DND-41 (cell line): ENCODE data around the gene BORCS8.

Experiments
- ATAC-seq: fragments of 200-7000 bp; cut with Tn5 transposase; 3 replicates; pipeline ENCODE4 v1.9.1; 2021; ENCODE audit warnings: low read depth; ENCODE audit not compliant: insufficient read depth
- DNase-seq: peaks from one replicate; pipeline ENCODE4 v3.0.0-alpha.2; 2020
- H2AFZ ChIP-seq: 2 replicates; pipeline ENCODE4 v1.6.0; 2012; ENCODE audit warnings: low read depth, low read length
- H3K27ac ChIP-seq: 2 replicates; pipeline ENCODE4 v1.5.1; 2012; ENCODE audit warnings: low read length, inconsistent platforms
- H3K27me3 ChIP-seq: fragments of 200-600 bp; sonication (generic); 2 replicates; pipeline ENCODE4 v1.6.0; 2012; ENCODE audit warnings: low read length, mild to moderate bottlenecking, inconsistent platforms; ENCODE audit not compliant: insufficient read depth, poor library complexity
- H3K36me3 ChIP-seq: 2 replicates; pipeline ENCODE4 v1.5.1; 2012; ENCODE audit warnings: low read length, inconsistent platforms; ENCODE audit not compliant: insufficient read depth
- H3K4me1 ChIP-seq: 2 replicates; pipeline ENCODE4 v1.5.1; 2012; ENCODE audit warnings: mild to moderate bottlenecking, low read length; ENCODE audit not compliant: insufficient read depth
- H3K4me2 ChIP-seq: 2 replicates; pipeline ENCODE4 v1.6.0; 2012; ENCODE audit warnings: mild to moderate bottlenecking, moderate library complexity, low read length, inconsistent platforms; ENCODE audit not compliant: insufficient read depth
- H3K4me3 ChIP-seq, 2 experiments: fragments of 200-600 bp in 1 of 2; shearing (Covaris generic) in 1 of 2; 2 replicates each; pipeline ENCODE4 v1.5.1; 2012 to 2016; ENCODE audit warnings: inconsistent platforms in 2 of 2, low read length in 2 of 2, mild to moderate bottlenecking in 2 of 2, low read depth in 1 of 2, moderate library complexity in 1 of 2
- H3K79me2 ChIP-seq: 2 replicates; pipeline ENCODE4 v1.6.0; 2012; ENCODE audit warnings: low read length, inconsistent platforms; ENCODE audit not compliant: insufficient read depth
- H3K9ac ChIP-seq: 2 replicates; pipeline ENCODE4 v1.6.0; 2012; ENCODE audit warnings: low read depth, mild to moderate bottlenecking, inconsistent platforms, low read length, moderate library complexity
- H3K9me3 ChIP-seq: 2 replicates; pipeline ENCODE4 v1.5.1; 2012; ENCODE audit warnings: low read length, moderate library complexity, mild to moderate bottlenecking, inconsistent platforms; ENCODE audit not compliant: insufficient read depth, severe bottlenecking
- H4K20me1 ChIP-seq: 2 replicates; pipeline ENCODE4 v1.6.0; 2012; ENCODE audit warnings: low read length; ENCODE audit not compliant: insufficient read depth
- EZH2 ChIP-seq: IDR thresholded peaks from 3 replicates; pipeline ENCODE4 v1.6.1; 2012; ENCODE audit warnings: borderline replicate concordance, low read depth, mild to moderate bottlenecking, moderate library complexity, low read length, inconsistent platforms; ENCODE audit not compliant: severe bottlenecking
- TF ChIP-seq, protein P1 (sequence below): IDR thresholded peaks from 2 replicates; pipeline ENCODE4 v1.5.1; 2012; ENCODE audit warnings: borderline replicate concordance, low read length, moderate library complexity, mild to moderate bottlenecking; ENCODE audit not compliant: poor library complexity, severe bottlenecking; ENCODE audit errors: extremely low read depth

BORCS8 gene

GRCh38 chr19:19238126-19238894, 46.4 kb upstream of the BORCS8 start:
- Histone ChIP-seq H2AFZ (no peak overlapping the region), H3K27ac (no peak overlapping the region), H3K9ac (no peak overlapping the region), H3K36me3 (no peaks in the 10 kb centered on the region), H3K4me2 (no peak overlapping the region), H3K27me3 (no peaks in the 10 kb centered on the region), H3K9me3 (peaks cover 17% of the 10 kb centered on the region), H3K4me3 (no peak overlapping the region), H3K4me1 (no peaks in the 10 kb centered on the region), H3K79me2 (no peaks in the 10 kb centered on the region), H4K20me1 (no peaks in the 10 kb centered on the region)
- TF ChIP-seq, protein P1, sequence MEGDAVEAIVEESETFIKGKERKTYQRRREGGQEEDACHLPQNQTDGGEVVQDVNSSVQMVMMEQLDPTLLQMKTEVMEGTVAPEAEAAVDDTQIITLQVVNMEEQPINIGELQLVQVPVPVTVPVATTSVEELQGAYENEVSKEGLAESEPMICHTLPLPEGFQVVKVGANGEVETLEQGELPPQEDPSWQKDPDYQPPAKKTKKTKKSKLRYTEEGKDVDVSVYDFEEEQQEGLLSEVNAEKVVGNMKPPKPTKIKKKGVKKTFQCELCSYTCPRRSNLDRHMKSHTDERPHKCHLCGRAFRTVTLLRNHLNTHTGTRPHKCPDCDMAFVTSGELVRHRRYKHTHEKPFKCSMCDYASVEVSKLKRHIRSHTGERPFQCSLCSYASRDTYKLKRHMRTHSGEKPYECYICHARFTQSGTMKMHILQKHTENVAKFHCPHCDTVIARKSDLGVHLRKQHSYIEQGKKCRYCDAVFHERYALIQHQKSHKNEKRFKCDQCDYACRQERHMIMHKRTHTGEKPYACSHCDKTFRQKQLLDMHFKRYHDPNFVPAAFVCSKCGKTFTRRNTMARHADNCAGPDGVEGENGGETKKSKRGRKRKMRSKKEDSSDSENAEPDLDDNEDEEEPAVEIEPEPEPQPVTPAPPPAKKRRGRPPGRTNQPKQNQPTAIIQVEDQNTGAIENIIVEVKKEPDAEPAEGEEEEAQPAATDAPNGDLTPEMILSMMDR, result no peak
- TF ChIP-seq EZH2, result no peak
- DNase-seq (no peak), ATAC-seq (no peak)

DNA sequence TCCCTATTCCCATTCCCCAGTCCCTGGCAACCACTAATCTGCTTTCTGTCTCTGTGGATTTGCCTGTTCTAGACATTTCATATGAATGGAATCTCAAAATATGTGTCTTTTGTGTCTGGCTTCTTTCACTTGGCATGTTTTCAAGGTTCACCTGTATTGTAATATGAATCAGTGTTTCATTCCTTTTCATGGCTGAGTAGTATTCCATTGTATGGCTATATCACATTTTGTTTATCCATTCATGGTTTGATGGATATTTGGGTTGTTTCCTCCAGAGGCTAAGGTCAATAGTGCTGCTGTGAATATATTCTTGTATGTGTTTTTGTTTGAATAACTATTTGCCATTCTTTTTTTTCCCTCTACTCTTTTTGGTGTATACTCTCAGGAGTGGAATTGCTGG, 44.2 kb upstream of the BORCS8 start:
- Histone ChIP-seq H3K36me3 (no peaks in the 10 kb centered on the region), H3K27me3 (no peaks in the 10 kb centered on the region), H4K20me1 (no peaks in the 10 kb centered on the region), H3K79me2 (no peaks in the 10 kb centered on the region), H3K4me1 (no peaks in the 10 kb centered on the region), H3K9ac (no peak overlapping the region), H3K4me3 (no peak overlapping the region), H3K27ac (no peak overlapping the region), H3K4me2 (no peak overlapping the region), H2AFZ (no peak overlapping the region), H3K9me3 (peaks cover 17% of the 10 kb centered on the region)
- DNase-seq (no peak), ATAC-seq (no peak)
- no peak for TF ChIP-seq EZH2
- TF ChIP-seq, protein P1, result no peak

DNA sequence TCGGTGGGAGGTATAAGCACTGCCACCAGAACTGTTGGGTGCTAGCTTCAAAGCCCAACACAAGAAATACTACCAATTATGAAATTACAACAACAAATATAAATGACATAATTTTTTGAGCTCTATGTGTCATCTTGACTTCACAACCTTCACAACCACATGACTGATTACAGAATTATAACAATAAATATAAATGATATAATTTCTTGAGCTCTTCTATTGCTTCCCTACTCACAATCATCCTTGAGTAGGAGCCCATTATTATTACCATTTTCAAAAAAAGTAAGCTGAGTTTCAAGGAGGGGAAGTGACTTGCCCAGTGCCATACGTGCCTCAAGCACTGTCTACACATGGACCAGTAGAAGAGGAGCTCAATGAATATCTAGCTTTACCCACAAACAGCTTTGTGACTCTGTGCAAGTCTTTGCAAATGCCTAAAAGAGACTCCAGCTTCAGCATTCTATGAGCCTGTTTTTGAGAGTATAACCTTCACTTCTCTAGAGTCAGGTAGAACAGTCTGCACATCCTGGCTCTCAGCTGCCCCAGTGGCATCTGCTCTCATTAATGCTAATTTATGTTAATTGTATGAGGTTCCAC, 42.4 kb upstream of the BORCS8 start:
- H3K27ac ChIP-seq, result no peak overlapping the region

More for the DNA sequence above, 42.4 kb upstream of the BORCS8 start:
- Histone ChIP-seq H2AFZ (no peak overlapping the region), H4K20me1 (no peaks in the 10 kb centered on the region), H3K79me2 (no peaks in the 10 kb centered on the region), H3K27me3 (no peaks in the 10 kb centered on the region), H3K9ac (no peak overlapping the region), H3K4me2 (no peak overlapping the region), H3K9me3 (peaks cover 17% of the 10 kb centered on the region), H3K4me1 (no peaks in the 10 kb centered on the region), H3K4me3 (no peak overlapping the region), H3K36me3 (no peaks in the 10 kb centered on the region)
- DNase-seq (no peak), ATAC-seq (no peak)
- TF ChIP-seq, protein P1, result no peak
- TF ChIP-seq EZH2, result no peak
